T-helper 1 cell (primary cell): Measurements from ENCODE around the gene NDUFV1.
A peak's percentile ranks its signal among the peaks of the same experiment; 100 is the strongest.
"Not testable (repeated sequence)": the region's sequence is repeated elsewhere in the genome, so short reads cannot be mapped to it uniquely, and the experiment has no call there.

Experiments
- DNase-seq, 5 donors: peaks; one replicate each; pipeline ENCODE4 v3.0.0-alpha.2; 2012 to 2020
- total RNA-seq, 4 donors: gene quantifications; one replicate each; lab custom pipeline; 2026; lab: John Stamatoyannopoulos, UW

The NDUFV1 gene
- 102 to 134 (median 115) reads per million in 4 donors for total RNA-seq

GRCh38 chr11:67606492-67607295, at the start of gene NDUFV1:
Gene NDUFV1, plus strand, starts transcription at chr11:67606936. Its CDS starts 69 bp downstream, at chr11:67607005.
- peak; percentile 90 to 95 (median 94) for DNase-seq

DNA sequence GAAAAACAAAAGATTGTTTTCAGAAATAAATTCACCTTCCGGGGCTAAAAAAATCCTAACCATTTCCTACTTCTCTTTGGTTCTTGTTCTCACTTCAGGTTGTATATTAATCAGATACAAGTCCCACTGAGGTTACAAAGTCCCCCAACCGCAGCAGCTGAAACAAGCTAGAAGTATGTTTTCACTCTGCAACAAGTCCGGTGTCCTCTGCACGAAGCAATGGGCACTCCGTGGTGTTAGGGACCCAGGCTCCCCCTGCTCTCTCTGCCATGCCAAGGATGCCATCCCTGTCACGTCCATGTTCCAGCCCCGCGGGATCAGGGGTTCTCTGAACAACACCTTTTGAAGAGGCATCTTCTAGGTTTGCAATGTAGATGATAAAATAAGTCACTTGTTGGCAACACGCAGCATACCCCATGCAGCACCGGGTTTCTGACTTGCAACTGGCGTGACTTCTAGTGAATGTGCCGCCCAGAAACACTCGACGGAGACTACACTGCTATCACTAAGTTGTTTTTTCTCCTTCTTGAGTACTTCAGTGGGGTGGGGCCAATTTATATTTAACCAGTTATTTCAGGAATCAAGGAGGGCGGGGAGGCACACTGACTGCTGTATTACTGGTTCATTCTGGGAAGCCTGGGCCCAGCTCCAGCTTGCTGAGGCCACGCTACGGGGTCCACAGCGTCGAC, 48.5 kb upstream of the NDUFV1 start:
- no peak for DNase-seq

GRCh38 chr11:67561971-67562619, 44.6 kb upstream of the NDUFV1 start:
- no peak for DNase-seq

DNA sequence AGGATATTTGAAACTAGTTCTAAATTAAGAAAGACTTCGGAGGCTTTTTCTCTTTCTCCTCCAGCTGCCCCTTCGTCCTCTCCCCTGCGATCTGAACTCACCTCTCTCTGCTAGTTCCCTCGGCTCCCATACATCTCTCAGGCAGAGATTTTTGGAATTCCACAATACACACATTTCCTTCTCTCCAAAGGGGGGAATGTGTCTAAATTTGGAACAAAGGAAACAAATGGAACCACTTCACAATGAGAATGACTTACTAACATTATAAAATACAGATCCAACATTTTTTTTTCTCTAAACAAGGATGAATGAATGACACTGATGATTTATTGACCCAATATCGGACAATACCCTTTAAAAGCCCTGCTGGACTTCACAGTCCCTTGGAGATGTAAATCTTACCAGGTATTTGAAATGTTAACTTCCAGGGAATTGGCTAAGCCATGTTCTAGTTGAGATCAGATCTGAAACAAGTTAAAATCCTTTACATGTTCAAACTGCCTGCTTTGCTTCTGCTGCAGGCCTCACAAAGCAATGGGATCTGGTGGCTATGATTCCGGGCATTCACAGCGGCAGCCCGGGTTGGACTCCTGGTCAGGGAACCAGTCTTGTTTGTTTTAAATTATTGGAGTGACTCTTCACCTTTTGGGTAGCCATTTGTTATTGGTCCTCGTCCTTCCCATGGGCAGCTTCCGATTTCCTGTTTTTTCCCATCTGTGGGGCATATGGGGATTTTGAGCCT, 43.6 kb upstream of the NDUFV1 start:
- no peak for DNase-seq

GRCh38 chr11:67563705-67564114, 43.0 kb upstream of the NDUFV1 start:
- not testable (repeated sequence) for DNase-seq

- no peak for DNase-seq
These were observed 42.5 kb upstream of the NDUFV1 start for GRCh38 chr11:67564230-67564629.

GRCh38 chr11:67571443-67571842, 35.3 kb upstream of the NDUFV1 start:
- no peak for DNase-seq

GRCh38 chr11:67572305-67572704, 34.4 kb upstream of the NDUFV1 start:
- no peak for DNase-seq

GRCh38 chr11:67572747-67573419, 33.9 kb upstream of the NDUFV1 start:
- DNase-seq: peak in 1 of 5 donors; percentile 17

GRCh38 chr11:67574938-67575337, 31.8 kb upstream of the NDUFV1 start:
- DNase-seq: no peak

DNA sequence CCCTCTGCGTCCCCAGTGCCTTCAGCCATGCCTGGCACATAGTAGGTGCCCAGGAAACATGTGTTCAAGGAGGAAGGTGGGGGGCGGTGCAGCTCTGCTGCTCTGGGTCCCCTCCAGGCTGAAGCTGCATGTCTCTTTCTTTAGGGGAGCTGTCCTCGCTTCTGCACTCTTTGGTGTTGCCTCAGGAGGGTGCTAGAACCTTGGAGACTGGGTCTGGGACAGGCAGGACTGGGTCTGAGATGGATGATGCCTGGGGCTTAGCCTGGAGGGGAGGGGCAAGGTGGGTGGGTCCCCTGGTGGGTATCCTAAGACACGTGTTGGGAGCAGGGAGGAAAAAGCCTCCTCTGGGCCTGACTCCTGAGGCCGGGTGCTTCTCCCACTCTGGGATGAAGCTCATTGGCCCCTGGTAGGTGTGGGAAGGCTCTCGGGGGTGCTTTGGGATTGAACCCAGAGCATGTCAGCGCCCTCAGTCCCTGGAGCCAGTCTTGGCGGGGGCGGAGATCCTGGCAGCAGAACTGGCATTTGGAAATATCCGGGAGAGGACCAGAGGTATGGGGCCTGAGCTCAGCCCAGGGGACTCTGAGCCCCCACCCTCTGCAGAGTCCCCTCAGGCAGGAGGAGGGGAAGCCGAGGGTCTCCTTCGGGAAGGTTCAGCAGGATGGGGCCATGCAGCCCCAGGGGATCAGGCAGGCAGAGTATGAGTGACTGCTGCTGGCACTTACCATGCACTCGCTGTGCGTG, 29.8 kb upstream of the NDUFV1 start:
- DNase-seq: no peak

- no peak for DNase-seq
These were observed 28.8 kb upstream of the NDUFV1 start for GRCh38 chr11:67577951-67578350.

DNA sequence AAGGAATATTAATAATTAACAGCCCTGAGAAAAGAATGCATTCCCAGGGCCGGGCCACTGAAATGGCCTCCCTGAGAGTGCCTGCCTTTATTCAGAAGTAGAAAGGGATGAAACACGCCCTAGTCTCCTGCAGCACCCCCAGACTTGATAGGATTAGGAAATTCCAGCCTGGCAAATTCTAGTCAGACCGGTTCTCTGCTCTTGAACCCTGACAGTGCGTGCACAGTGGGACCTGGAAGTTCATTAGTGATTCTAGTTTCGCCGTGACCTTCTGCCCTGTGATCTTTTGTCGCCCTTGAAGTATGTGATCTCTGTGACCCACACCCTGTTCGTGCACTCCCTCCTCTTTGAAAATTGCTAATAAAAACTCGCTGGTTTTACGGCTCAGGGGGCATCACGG, 25.3 kb upstream of the NDUFV1 start:
- DNase-seq: no peak

- DNase-seq: no peak
These were observed 24.7 kb upstream of the NDUFV1 start for GRCh38 chr11:67582011-67582410.

- DNase-seq: peak; percentile 52 to 82 (median 63)
These were observed 23.2 kb upstream of the NDUFV1 start, which contains the start of gene GSTP1 for GRCh38 chr11:67583247-67584204. Gene GSTP1, plus strand, starts transcription at chr11:67583812. Its CDS starts 32 bp downstream, at chr11:67583844.

DNA sequence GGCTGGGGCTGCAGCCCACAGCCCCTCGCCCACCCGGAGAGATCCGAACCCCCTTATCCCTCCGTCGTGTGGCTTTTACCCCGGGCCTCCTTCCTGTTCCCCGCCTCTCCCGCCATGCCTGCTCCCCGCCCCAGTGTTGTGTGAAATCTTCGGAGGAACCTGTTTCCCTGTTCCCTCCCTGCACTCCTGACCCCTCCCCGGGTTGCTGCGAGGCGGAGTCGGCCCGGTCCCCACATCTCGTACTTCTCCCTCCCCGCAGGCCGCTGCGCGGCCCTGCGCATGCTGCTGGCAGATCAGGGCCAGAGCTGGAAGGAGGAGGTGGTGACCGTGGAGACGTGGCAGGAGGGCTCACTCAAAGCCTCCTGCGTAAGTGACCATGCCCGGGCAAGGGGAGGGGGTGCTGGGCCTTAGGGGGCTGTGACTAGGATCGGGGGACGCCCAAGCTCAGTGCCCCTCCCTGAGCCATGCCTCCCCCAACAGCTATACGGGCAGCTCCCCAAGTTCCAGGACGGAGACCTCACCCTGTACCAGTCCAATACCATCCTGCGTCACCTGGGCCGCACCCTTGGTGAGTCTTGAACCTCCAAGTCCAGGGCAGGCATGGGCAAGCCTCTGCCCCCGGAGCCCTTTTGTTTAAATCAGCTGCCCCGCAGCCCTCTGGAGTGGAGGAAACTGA, 22.4 kb upstream of the NDUFV1 start:
- DNase-seq: peak in 1 of 5 donors; percentile 38

GRCh38 chr11:67584881-67585873, 21.6 kb upstream of the NDUFV1 start:
- no peak for DNase-seq

GRCh38 chr11:67585911-67586310, 20.8 kb upstream of the NDUFV1 start:
- no peak for DNase-seq
